ENCODE results near the gene CDHR2. TPM values are rescaled to one million over a fixed set of nuclear protein-coding genes. Genes with fewer than 3 reads are reported as not detected.

CDHR2 gene
- total and polyA plus RNA-seq, 2 experiments from 2014 or later: 0.59 to 0.60 TPM

DNA sequence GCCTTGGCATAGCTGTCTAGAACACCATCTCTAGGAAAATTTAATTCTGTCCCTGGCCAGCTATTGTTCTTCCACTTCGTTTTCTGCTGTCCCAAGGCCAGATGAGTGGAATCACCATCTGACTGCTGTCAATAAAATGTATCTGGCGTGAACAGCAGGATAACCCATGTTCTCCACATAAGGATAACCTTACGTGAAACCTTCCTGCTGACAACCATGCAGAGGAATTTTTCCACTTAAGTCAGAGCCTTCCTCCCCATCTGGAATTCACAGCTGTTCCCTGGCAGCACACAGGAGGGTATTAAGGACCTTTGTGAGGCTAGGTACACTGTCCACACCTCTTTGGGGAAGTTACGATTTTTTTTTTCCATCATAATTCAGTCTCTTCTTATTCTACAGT is 40.5 kb upstream of the CDHR2 start:
- H3K27ac ChIP-seq: peak overlapping the region; percentile 75
- H3K27me3 ChIP-seq: no peaks in the 10 kb centered on the region
- no peak for TF ChIP-seq CTCF (IDR thresholded peaks at IDR 0.05; ENCODE audit: low read depth, low read length)
- no peak overlapping the region for H3K4me3 ChIP-seq
- H3K9me3 ChIP-seq (ENCODE audit: low read depth): no peaks in the 10 kb centered on the region
- no peaks in the 10 kb centered on the region for H3K4me1 ChIP-seq (ENCODE audit: low read depth)
- H3K36me3 ChIP-seq: peaks cover 24% of the 10 kb centered on the region
- no peak for DNase-seq (ENCODE audit: low read depth in 1 of 2, low spot score in 1 of 2)

- H3K4me3 ChIP-seq: no peak overlapping the region
- DNase-seq (ENCODE audit: low read depth in 1 of 2, low spot score in 1 of 2): no peak
- no peaks in the 10 kb centered on the region for H3K36me3 ChIP-seq
- H3K4me1 ChIP-seq (ENCODE audit: low read depth): no peaks in the 10 kb centered on the region
- no peak overlapping the region for H3K27ac ChIP-seq
- H3K9me3 ChIP-seq (ENCODE audit: low read depth): no peaks in the 10 kb centered on the region
- no peaks in the 10 kb centered on the region for H3K27me3 ChIP-seq
- TF ChIP-seq CTCF (IDR thresholded peaks at IDR 0.05; ENCODE audit: low read depth, low read length): no peak
Measured at GRCh38 chr5:176513788-176514187, 35.4 kb upstream of the CDHR2 start.

DNA sequence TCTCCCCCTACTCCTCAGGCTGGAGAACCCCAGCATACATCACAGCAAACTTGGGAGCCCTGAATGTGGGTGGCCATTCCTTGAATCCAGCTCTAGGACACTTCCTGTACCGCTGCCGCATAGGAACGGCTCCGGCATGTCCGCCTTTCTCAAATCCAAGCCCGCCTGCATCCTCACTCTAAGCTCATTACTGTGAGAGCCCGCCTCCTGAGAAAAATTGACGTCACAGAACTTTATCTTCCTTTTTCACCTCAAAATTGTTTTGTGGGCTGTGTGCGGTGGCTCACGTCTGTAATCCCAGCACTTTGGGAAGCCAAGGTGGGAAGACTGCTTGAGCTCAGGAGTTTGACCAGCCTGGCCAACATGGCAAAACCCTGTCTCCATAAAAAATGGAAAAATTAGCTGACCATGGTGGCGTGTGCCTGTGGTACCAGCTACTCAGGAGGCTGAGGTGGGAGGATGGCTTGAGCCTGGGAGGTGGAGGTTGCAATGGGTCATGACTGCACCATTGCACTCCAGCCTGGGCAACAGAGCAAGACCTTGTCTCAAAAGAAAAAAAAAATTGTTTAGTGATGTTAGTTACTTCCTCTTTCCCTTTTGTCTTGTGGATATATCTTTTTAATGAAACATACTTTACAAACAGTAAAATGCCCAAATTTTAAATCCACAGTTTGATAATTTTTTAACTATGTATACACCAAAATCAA is 34.7 kb upstream of the CDHR2 start:
- no peaks in the 10 kb centered on the region for H3K27me3 ChIP-seq
- TF ChIP-seq CTCF (IDR thresholded peaks at IDR 0.05; ENCODE audit: low read depth, low read length): no peak
- H3K4me3 ChIP-seq: no peak overlapping the region
- no peak overlapping the region for H3K27ac ChIP-seq
- H3K36me3 ChIP-seq: no peaks in the 10 kb centered on the region
- no peaks in the 10 kb centered on the region for H3K9me3 ChIP-seq (ENCODE audit: low read depth)
- no peaks in the 10 kb centered on the region for H3K4me1 ChIP-seq (ENCODE audit: low read depth)
- no peak for DNase-seq (ENCODE audit: low read depth in 1 of 2, low spot score in 1 of 2)

DNA sequence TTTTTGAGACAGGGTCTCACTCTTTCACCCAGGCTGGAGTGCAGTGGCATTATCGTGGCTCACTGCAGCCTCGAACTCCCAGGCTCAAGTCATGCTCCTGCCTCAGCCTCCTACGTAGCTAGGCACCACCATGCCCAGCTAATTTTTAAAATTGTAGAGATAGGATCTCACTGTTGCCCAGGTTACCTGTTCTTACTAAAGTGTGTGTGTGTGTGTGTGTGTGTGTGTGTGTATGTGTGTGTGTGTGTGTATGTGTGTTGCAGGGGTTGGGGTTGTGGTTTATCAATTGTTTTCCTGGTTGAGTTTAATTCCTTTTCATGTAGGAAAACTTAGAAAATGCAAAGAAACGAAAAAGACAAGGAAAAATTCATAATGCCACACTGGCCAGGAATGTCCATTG is 33.7 kb upstream of the CDHR2 start:
- Histone ChIP-seq H3K4me1 (ENCODE audit: low read depth) (no peaks in the 10 kb centered on the region), H3K27ac (no peak overlapping the region), H3K4me3 (no peak overlapping the region), H3K36me3 (no peaks in the 10 kb centered on the region), H3K9me3 (ENCODE audit: low read depth) (no peaks in the 10 kb centered on the region), H3K27me3 (no peaks in the 10 kb centered on the region)
- no peak for DNase-seq (ENCODE audit: low read depth in 1 of 2, low spot score in 1 of 2)
- TF ChIP-seq CTCF (IDR thresholded peaks at IDR 0.05; ENCODE audit: low read depth, low read length): no peak

- no peak for DNase-seq (ENCODE audit: low read depth in 1 of 2, low spot score in 1 of 2)
- H3K27ac ChIP-seq: no peak overlapping the region
- no peak for TF ChIP-seq CTCF (IDR thresholded peaks at IDR 0.05; ENCODE audit: low read depth, low read length)
- no peak overlapping the region for H3K4me3 ChIP-seq
- H3K27me3 ChIP-seq: no peaks in the 10 kb centered on the region
- H3K4me1 ChIP-seq (ENCODE audit: low read depth): no peaks in the 10 kb centered on the region
- H3K36me3 ChIP-seq: no peaks in the 10 kb centered on the region
- H3K9me3 ChIP-seq (ENCODE audit: low read depth): no peaks in the 10 kb centered on the region
Measured at GRCh38 chr5:176517053-176517661, 32.0 kb upstream of the CDHR2 start.
